HL-60 (cell line): ENCODE data around the gene SLC13A1.

ENCODE experiments used
- DNase-seq, 2 experiments: peaks; one replicate each; pipeline ENCODE4 v3.0.0-alpha.2; 2010 to 2020; ENCODE audit warnings: low read depth in 1 of 2, low spot score in 1 of 2
- H3K27ac ChIP-seq: fragments of 250-450 bp; sonication (Bioruptor Pico); replicated peaks from 2 replicates; pipeline ENCODE4 v1.5.1; 2020; ENCODE audit warnings: mild to moderate bottlenecking, moderate library complexity
- H3K27me3 ChIP-seq: fragments of 250-450 bp; sonication (Bioruptor Pico); 2 replicates; pipeline ENCODE4 v1.5.1; 2021; ENCODE audit warnings: mild to moderate bottlenecking, moderate library complexity; ENCODE audit not compliant: insufficient read depth, poor library complexity, severe bottlenecking
- H3K4me3 ChIP-seq: replicated peaks from 2 replicates; pipeline ENCODE4 v1.5.1; 2011; ENCODE audit warnings: mild to moderate bottlenecking, control low read depth, low read length; ENCODE audit not compliant: insufficient read depth
- CTCF ChIP-seq: IDR thresholded peaks from one replicate; pipeline ENCODE4 v1.5.1; 2011; ENCODE audit warnings: low read length, control low read depth, inconsistent platforms; ENCODE audit not compliant: insufficient read depth
- GABPA ChIP-seq: IDR thresholded peaks from 2 replicates; pipeline ENCODE4 v1.6.1; 2012; ENCODE audit warnings: low read depth
- POLR2AphosphoS5 ChIP-seq: IDR thresholded peaks from 2 replicates; pipeline ENCODE4 v1.6.1; 2012; ENCODE audit warnings: low read depth
- REST ChIP-seq: IDR thresholded peaks from 2 replicates; pipeline ENCODE4 v1.6.1; 2012; ENCODE audit warnings: low read depth; ENCODE audit not compliant: insufficient replicate concordance
- SPI1 ChIP-seq: IDR thresholded peaks from 2 replicates; pipeline ENCODE4 v1.6.1; 2012; ENCODE audit warnings: low read depth, mild to moderate bottlenecking, borderline replicate concordance

Gene SLC13A1

DNA sequence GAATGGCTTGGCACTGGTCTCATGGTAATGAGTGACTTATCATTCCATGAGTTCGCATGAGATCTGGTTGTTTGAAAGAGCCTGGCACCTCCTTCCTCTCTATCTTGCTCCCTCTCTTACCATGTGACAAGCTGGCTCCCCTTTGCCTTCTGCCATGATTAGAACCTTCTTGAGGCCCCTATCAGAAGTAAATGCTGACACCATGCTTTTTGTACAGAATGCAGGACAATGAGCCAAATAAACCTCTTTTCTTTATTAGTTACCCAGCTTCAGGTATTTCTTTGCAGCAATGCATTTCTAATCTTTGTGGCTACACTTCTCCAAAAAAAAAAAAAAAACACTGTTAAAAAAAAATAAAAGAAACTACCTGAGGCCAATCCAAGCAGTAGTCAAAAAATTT, 17.1 kb upstream of the SLC13A1 start:
- no peak overlapping the region for H3K27ac ChIP-seq
- H3K4me3 ChIP-seq = no peak overlapping the region
- H3K27me3 ChIP-seq = no peaks in the 10 kb centered on the region
- no peak for DNase-seq
- no peak for TF ChIP-seq POLR2AphosphoS5
- no peak for TF ChIP-seq CTCF

DNA sequence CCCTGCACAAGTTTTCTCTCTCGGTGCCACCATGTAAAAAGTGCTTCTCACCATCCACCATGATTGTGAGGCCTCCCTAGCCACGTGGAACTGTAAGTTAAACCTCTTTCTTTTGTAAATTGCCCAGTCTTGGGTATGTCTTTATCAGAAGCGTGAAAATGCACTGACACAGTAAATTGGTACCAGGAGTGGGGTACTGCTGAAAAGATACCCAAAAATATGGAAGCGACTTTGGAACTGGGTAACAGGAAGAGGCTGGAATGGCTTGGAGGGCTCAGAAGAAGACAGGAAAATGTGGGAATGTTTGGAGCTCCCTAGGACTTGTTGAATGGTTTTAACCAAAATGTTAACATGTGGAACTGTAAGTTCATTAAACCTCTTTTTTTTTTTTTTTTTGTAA, 15.6 kb upstream of the SLC13A1 start:
- no peak overlapping the region for H3K4me3 ChIP-seq
- no peak for TF ChIP-seq GABPA
- TF ChIP-seq CTCF = no peak
- TF ChIP-seq REST = no peak
- TF ChIP-seq SPI1 = no peak
- no peak for TF ChIP-seq POLR2AphosphoS5
- no peak for DNase-seq
- no peaks in the 10 kb centered on the region for H3K27me3 ChIP-seq
- H3K27ac ChIP-seq = no peak overlapping the region

GRCh38 chr7:123211545-123211944, 11.8 kb upstream of the SLC13A1 start:
- no peak overlapping the region for H3K27ac ChIP-seq
- no peaks in the 10 kb centered on the region for H3K27me3 ChIP-seq
- no peak for DNase-seq
- no peak for TF ChIP-seq REST
- H3K4me3 ChIP-seq = no peak overlapping the region

GRCh38 chr7:123210986-123211385, 11.2 kb upstream of the SLC13A1 start:
- DNase-seq = no peak

More at GRCh38 chr7:123210986-123211385, 11.2 kb upstream of the SLC13A1 start:
- no peak for TF ChIP-seq POLR2AphosphoS5
- TF ChIP-seq REST = no peak
- TF ChIP-seq CTCF = no peak
- no peak for TF ChIP-seq GABPA
- TF ChIP-seq SPI1 = no peak
- no peak overlapping the region for H3K27ac ChIP-seq
- no peaks in the 10 kb centered on the region for H3K27me3 ChIP-seq
- no peak overlapping the region for H3K4me3 ChIP-seq
